ENCODE data around the gene PREX1. TPM values are rescaled to one million over a fixed set of nuclear protein-coding genes. Genes with fewer than 3 reads are reported as not detected.

The PREX1 gene
- total RNA-seq, 2 experiments from 2014 or later = 36.5 to 39.2 TPM

GRCh38 chr20:48789781-48790472, 37.9 kb downstream of the PREX1 start:
- H3K4me3 Mint-ChIP-seq = no peak overlapping the region
- CTCF ChIA-PET = interaction anchor here (1.0 kb wide), 1 partner anchor 115 kb away, joined by 4 read pairs; no protein-coding TSS in a partner anchor
- intact Hi-C loops (cut with DNase I, micrococcal nuclease) = no loop called here
- ATAC-seq = peak; percentile 30
- H3K9me3 Mint-ChIP-seq (ENCODE audit: low read depth) = no peaks in the 10 kb centered on the region
- peaks cover 58% of the 10 kb centered on the region for H3K4me1 Mint-ChIP-seq
- H3K27ac Mint-ChIP-seq = peak overlapping the region; percentile 7
- no peaks in the 10 kb centered on the region for H3K27me3 Mint-ChIP-seq
- no peak for DNase-seq
- H3K36me3 Mint-ChIP-seq (ENCODE audit: low read depth) = no peaks in the 10 kb centered on the region
- POLR2A ChIA-PET = interaction anchor here (0.8 kb wide), 1 partner anchor 52 kb away, joined by 3 read pairs; no protein-coding TSS in a partner anchor

- Mint-ChIP-seq H3K4me3 (no peak overlapping the region), H3K4me1 (peaks cover 58% of the 10 kb centered on the region), H3K27ac (peak overlapping the region; percentile 32), H3K9me3 (ENCODE audit: low read depth) (no peaks in the 10 kb centered on the region), H3K27me3 (no peaks in the 10 kb centered on the region), H3K36me3 (ENCODE audit: low read depth) (no peaks in the 10 kb centered on the region)
- intact Hi-C loops (cut with DNase I, micrococcal nuclease) = no loop called here
- POLR2A ChIA-PET = interaction anchor here (0.7 to 0.9 kb wide), 2 partner anchors 12 to 34 kb away, joined by 3 to 4 read pairs; no protein-coding TSS in a partner anchor
- peak; percentile 55 for DNase-seq
- CTCF ChIA-PET = interaction anchor here (1.0 to 1.2 kb wide), 3 partner anchors 11 to 116 kb away, joined by 3 to 4 read pairs (median 3); no protein-coding TSS in a partner anchor
- peak; percentile 68 for ATAC-seq
These were observed 38.6 kb downstream of the PREX1 start for GRCh38 chr20:48789185-48789668.

GRCh38 chr20:48788486-48789072, 39.2 kb downstream of the PREX1 start:
- Mint-ChIP-seq H3K4me1 (peaks cover 58% of the 10 kb centered on the region), H3K4me3 (no peak overlapping the region), H3K27ac (peak overlapping the region; percentile 32), H3K36me3 (ENCODE audit: low read depth) (no peaks in the 10 kb centered on the region), H3K27me3 (no peaks in the 10 kb centered on the region), H3K9me3 (ENCODE audit: low read depth) (no peaks in the 10 kb centered on the region)
- intact Hi-C loops (cut with DNase I, micrococcal nuclease) = loop anchor here in 1 of 2 experiments (1.0 kb wide), 1 partner anchor 35 kb away; no protein-coding TSS in a partner anchor
- ATAC-seq (peak; percentile 7), DNase-seq (no peak)
- ChIA-PET POLR2A (interaction anchor here (0.7 to 0.9 kb wide), 3 partner anchors 13 to 35 kb away, joined by 3 to 4 read pairs (median 3); no protein-coding TSS in a partner anchor), CTCF (interaction anchor here (0.6 to 1.2 kb wide), 5 partner anchors 11 to 132 kb away, joined by 3 to 5 read pairs (median 3); no protein-coding TSS in a partner anchor)

- intact Hi-C loops (cut with DNase I, micrococcal nuclease) = loop anchor here in 1 of 2 experiments (1.0 kb wide), 1 partner anchor 35 kb away; no protein-coding TSS in a partner anchor
- POLR2A ChIA-PET = interaction anchor here (0.7 kb wide), 1 partner anchor 30 kb away, joined by 3 read pairs; no protein-coding TSS in a partner anchor
- DNase-seq = no peak
These were observed 39.9 kb downstream of the PREX1 start for GRCh38 chr20:48787861-48788375.

GRCh38 chr20:48786951-48787705, 40.7 kb downstream of the PREX1 start:
- Mint-ChIP-seq H3K4me1 (peaks cover 58% of the 10 kb centered on the region), H3K27ac (no peak overlapping the region), H3K27me3 (no peaks in the 10 kb centered on the region), H3K9me3 (ENCODE audit: low read depth) (no peaks in the 10 kb centered on the region), H3K36me3 (ENCODE audit: low read depth) (no peaks in the 10 kb centered on the region), H3K4me3 (no peak overlapping the region)
- intact Hi-C loops (cut with DNase I, micrococcal nuclease) = no loop called here
- DNase-seq = no peak
- ChIA-PET POLR2A (no interaction called here), CTCF (interaction anchor here (1.0 kb wide), 1 partner anchor 167 kb away, joined by 4 read pairs; no protein-coding TSS in a partner anchor)
- ATAC-seq = no peak

More at GRCh38 chr20:48787861-48788375, 39.9 kb downstream of the PREX1 start:
- Mint-ChIP-seq H3K4me1 (peaks cover 58% of the 10 kb centered on the region), H3K27me3 (no peaks in the 10 kb centered on the region), H3K9me3 (ENCODE audit: low read depth) (no peaks in the 10 kb centered on the region), H3K27ac (peak overlapping the region; percentile 16), H3K4me3 (no peak overlapping the region), H3K36me3 (ENCODE audit: low read depth) (no peaks in the 10 kb centered on the region)
- CTCF ChIA-PET = interaction anchor here (0.6 to 1.2 kb wide), 4 partner anchors 10 to 167 kb away, joined by 3 to 5 read pairs (median 4); no protein-coding TSS in a partner anchor
- no peak for ATAC-seq

- DNase-seq (no peak), ATAC-seq (no peak)
- Mint-ChIP-seq H3K4me3 (no peak overlapping the region), H3K27ac (no peak overlapping the region), H3K36me3 (ENCODE audit: low read depth) (no peaks in the 10 kb centered on the region), H3K27me3 (no peaks in the 10 kb centered on the region), H3K4me1 (peaks cover 50% of the 10 kb centered on the region), H3K9me3 (ENCODE audit: low read depth) (no peaks in the 10 kb centered on the region)
- intact Hi-C loops (cut with DNase I, micrococcal nuclease) = no loop called here
- POLR2A ChIA-PET = no interaction called here
- CTCF ChIA-PET = no interaction called here
These were observed 42.0 kb downstream of the PREX1 start for GRCh38 chr20:48785801-48786200.

- ATAC-seq (no peak), DNase-seq (no peak)
- intact Hi-C loops (cut with DNase I, micrococcal nuclease) = no loop called here
- H3K4me1 Mint-ChIP-seq = peaks cover 47% of the 10 kb centered on the region
- ChIA-PET POLR2A (no interaction called here), CTCF (interaction anchor here (0.6 kb wide), 1 partner anchor 45 kb away, joined by 3 read pairs; no protein-coding TSS in a partner anchor)
- no peaks in the 10 kb centered on the region for H3K36me3 Mint-ChIP-seq (ENCODE audit: low read depth)
- no peaks in the 10 kb centered on the region for H3K27me3 Mint-ChIP-seq
- no peaks in the 10 kb centered on the region for H3K9me3 Mint-ChIP-seq (ENCODE audit: low read depth)
- no peak overlapping the region for H3K4me3 Mint-ChIP-seq
- H3K27ac Mint-ChIP-seq = no peak overlapping the region
These were observed 42.5 kb downstream of the PREX1 start for GRCh38 chr20:48785256-48785655.

GRCh38 chr20:48784273-48784641, 43.5 kb downstream of the PREX1 start:
- no peak overlapping the region for H3K4me3 Mint-ChIP-seq
- ATAC-seq = peak; percentile 56
- no peaks in the 10 kb centered on the region for H3K27me3 Mint-ChIP-seq

GRCh38 chr20:48783533-48784272, 44.1 kb downstream of the PREX1 start:
- Mint-ChIP-seq H3K27me3 (no peaks in the 10 kb centered on the region), H3K27ac (no peak overlapping the region), H3K36me3 (ENCODE audit: low read depth) (peaks cover 4% of the 10 kb centered on the region), H3K9me3 (ENCODE audit: low read depth) (peaks cover 2% of the 10 kb centered on the region), H3K4me3 (no peak overlapping the region), H3K4me1 (peaks cover 32% of the 10 kb centered on the region)
- ChIA-PET POLR2A (interaction anchor here (0.8 to 1.2 kb wide), 4 partner anchors 14 to 45 kb away, joined by 3 to 6 read pairs (median 4); no protein-coding TSS in a partner anchor), CTCF (interaction anchor here (0.6 kb wide), 1 partner anchor 87 kb away, joined by 3 read pairs; no protein-coding TSS in a partner anchor)
- peak; percentile 68 for DNase-seq
- ATAC-seq = peak; percentile 62
- intact Hi-C loops (cut with DNase I, micrococcal nuclease) = loop anchor here (1.0 to 5.0 kb wide), 5 partner anchors 14 to 139 kb away; partner anchors contain the start of gene ARFGEF2 (in 1 of the 2)

More at GRCh38 chr20:48784273-48784641, 43.5 kb downstream of the PREX1 start:
- POLR2A ChIA-PET = interaction anchor here (0.8 to 1.2 kb wide), 3 partner anchors 34 to 46 kb away, joined by 3 to 4 read pairs (median 3); no protein-coding TSS in a partner anchor
- DNase-seq = peak; percentile 59
- CTCF ChIA-PET = no interaction called here
- Mint-ChIP-seq H3K4me1 (peaks cover 37% of the 10 kb centered on the region), H3K27ac (no peak overlapping the region), H3K9me3 (ENCODE audit: low read depth) (peaks cover 2% of the 10 kb centered on the region), H3K36me3 (ENCODE audit: low read depth) (peaks cover 4% of the 10 kb centered on the region)
- intact Hi-C loops (cut with DNase I, micrococcal nuclease) = loop anchor here (1.0 to 5.0 kb wide), 4 partner anchors 15 to 138 kb away; partner anchors contain the start of gene ARFGEF2 (in 1 of the 2)

- ATAC-seq (no peak), DNase-seq (no peak)
- peaks cover 2% of the 10 kb centered on the region for H3K9me3 Mint-ChIP-seq (ENCODE audit: low read depth)
- ChIA-PET POLR2A (no interaction called here), CTCF (no interaction called here)
- intact Hi-C loops (cut with DNase I, micrococcal nuclease) = loop anchor here (1.0 to 5.0 kb wide), 3 partner anchors 44 to 139 kb away; partner anchors contain the start of gene ARFGEF2 (in 1 of the 2)
- peaks cover 4% of the 10 kb centered on the region for H3K36me3 Mint-ChIP-seq (ENCODE audit: low read depth)
- H3K27ac Mint-ChIP-seq = no peak overlapping the region
- H3K27me3 Mint-ChIP-seq = no peaks in the 10 kb centered on the region
- H3K4me1 Mint-ChIP-seq = peaks cover 24% of the 10 kb centered on the region
- H3K4me3 Mint-ChIP-seq = no peak overlapping the region
These were observed 44.9 kb downstream of the PREX1 start for GRCh38 chr20:48782901-48783308.
